ENCODE results near the gene RPTOR. TPM values are rescaled to one million over a fixed set of nuclear protein-coding genes. Genes with fewer than 3 reads are reported as not detected.
A peak's percentile ranks its signal among the peaks of the same experiment; 100 is the strongest.

The RPTOR gene
- total and polyA plus RNA-seq, 12 donors, result 7.9 to 30.3 (median 25.6) TPM

DNA sequence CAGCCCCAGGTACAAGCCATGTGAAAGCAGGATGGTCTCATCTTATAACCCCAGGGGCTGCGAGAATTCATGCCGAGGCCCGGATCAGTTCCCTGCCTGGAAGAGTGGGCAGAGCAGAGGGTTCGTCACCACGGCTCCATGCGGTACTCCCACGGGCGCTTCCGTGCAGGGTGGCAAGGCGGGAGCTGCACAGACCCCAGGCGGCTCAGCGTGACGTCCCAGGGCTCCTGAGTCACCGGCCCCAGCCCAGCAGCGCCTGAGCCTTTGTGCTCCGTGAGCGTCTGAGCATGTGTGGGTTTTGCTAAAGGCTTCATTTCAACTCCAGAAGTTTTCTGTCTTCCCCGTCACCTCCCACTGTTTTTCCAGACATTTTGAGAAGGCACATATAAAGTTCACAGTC is 375.8 kb downstream of the RPTOR start:
- Histone ChIP-seq H3K4me1 (peaks cover 0 to 27% (median 4%) of the 10 kb centered on the region in 9 donors), H3K4me3 (no peak overlapping the region), H3K9me3 (no peaks in the 10 kb centered on the region), H3K27me3 (no peaks in the 10 kb centered on the region), H3K36me3 (peaks cover 0 to 73% (median 18%) of the 10 kb centered on the region in 9 donors), H3K27ac (peak overlapping the region in 2 of 10 donors; percentile 58 to 61)
- no peak for TF ChIP-seq CTCF (IDR thresholded peaks at IDR 0.05)
- DNase-seq (no peak), ATAC-seq (peak in 5 of 8 donors; percentile 23 to 68 (median 32))
- 85 to 90% methylated on average over 18 of the region's 18 CpGs for WGBS, 2 donors
- intact Hi-C loops (cut with DNase I), result no loop called here

GRCh38 chr17:80921159-80921558 is 376.5 kb downstream of the RPTOR start:
- no peaks in the 10 kb centered on the region for H3K9me3 ChIP-seq
- H3K4me1 ChIP-seq, result peaks cover 0 to 27% (median 4%) of the 10 kb centered on the region in 9 donors
- ATAC-seq (no peak), DNase-seq (no peak)
- H3K27me3 ChIP-seq, result no peaks in the 10 kb centered on the region
- intact Hi-C loops (cut with DNase I), result no loop called here
- no peak for TF ChIP-seq CTCF (IDR thresholded peaks at IDR 0.05)
- WGBS, 2 donors, result 96 to 98% methylated on average over 22 of the region's 22 CpGs
- peaks cover 0 to 73% (median 22%) of the 10 kb centered on the region in 9 donors for H3K36me3 ChIP-seq
- peak overlapping the region in 2 of 10 donors; percentile 31 to 61 for H3K27ac ChIP-seq
- no peak overlapping the region for H3K4me3 ChIP-seq

- Histone ChIP-seq H3K36me3 (peaks cover 0 to 77% (median 25%) of the 10 kb centered on the region in 9 donors), H3K4me1 (peaks cover 0 to 30% (median 6%) of the 10 kb centered on the region in 9 donors), H3K9me3 (no peaks in the 10 kb centered on the region), H3K27ac (no peak overlapping the region), H3K27me3 (no peaks in the 10 kb centered on the region), H3K4me3 (no peak overlapping the region)
- ATAC-seq, result no peak
- intact Hi-C loops (cut with DNase I), result no loop called here
- no peak for DNase-seq
- no peak for TF ChIP-seq CTCF (IDR thresholded peaks at IDR 0.05)
- WGBS, 2 donors, result 97 to 98% methylated on average over 28 of the region's 28 CpGs
Measured at GRCh38 chr17:80921741-80922579, 377.3 kb downstream of the RPTOR start.

DNA sequence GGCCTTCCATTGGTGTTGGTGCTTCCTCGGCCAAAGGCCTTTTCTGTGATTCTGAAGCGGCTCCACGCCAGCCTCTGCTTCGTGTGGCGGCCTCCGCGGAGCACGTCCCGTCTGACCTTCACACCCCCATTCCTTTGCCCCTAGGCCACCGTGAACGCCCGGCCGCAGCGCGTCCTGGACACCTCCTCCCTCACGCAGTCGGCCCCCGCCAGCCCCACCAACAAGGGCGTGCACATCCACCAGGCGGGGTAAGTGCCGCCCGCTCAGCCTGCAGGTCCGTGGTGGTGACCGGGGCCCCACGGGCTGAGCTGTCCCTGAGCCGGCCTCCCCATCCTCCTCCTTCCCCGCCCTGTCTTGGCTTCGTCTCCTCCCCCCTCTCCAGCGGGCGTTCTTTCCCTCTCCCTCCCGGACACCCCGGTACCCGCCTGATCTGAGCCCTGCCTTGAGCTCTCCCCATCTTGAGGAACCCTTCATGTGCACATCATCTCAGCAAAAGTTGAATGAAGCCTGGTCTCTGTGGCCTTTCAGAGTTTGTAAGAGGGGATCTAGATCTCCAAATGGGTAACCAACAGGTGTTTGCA is 378.0 kb downstream of the RPTOR start:
- intact Hi-C loops (cut with DNase I), result no loop called here
- Histone ChIP-seq H3K4me3 (no peak overlapping the region), H3K27ac (no peak overlapping the region), H3K36me3 (peaks cover 0 to 79% (median 25%) of the 10 kb centered on the region in 9 donors), H3K4me1 (peaks cover 0 to 37% (median 10%) of the 10 kb centered on the region in 9 donors), H3K9me3 (no peaks in the 10 kb centered on the region), H3K27me3 (no peaks in the 10 kb centered on the region)
- no peak for ATAC-seq
- WGBS, 2 donors, result 94 to 97% methylated on average over 31 to 33 of the region's 33 CpGs
- no peak for TF ChIP-seq CTCF (IDR thresholded peaks at IDR 0.05)
- DNase-seq, result no peak
